NCI-H748 (cell line): ENCODE data around the gene ZDHHC21.

ENCODE experiments used
- DNase-seq: peaks from one replicate; lab custom pipeline; 2025; ENCODE audit not compliant: unreplicated experiment; lab: John Stamatoyannopoulos, UW

Gene ZDHHC21

GRCh38 chr9:14693251-14693861, at the start of gene ZDHHC21:
TSS of gene ZDHHC21 (minus strand) at chr9:14693432. CDS start at chr9:14674340, 19,092 bp downstream.
- peak; percentile 86 for DNase-seq

DNA sequence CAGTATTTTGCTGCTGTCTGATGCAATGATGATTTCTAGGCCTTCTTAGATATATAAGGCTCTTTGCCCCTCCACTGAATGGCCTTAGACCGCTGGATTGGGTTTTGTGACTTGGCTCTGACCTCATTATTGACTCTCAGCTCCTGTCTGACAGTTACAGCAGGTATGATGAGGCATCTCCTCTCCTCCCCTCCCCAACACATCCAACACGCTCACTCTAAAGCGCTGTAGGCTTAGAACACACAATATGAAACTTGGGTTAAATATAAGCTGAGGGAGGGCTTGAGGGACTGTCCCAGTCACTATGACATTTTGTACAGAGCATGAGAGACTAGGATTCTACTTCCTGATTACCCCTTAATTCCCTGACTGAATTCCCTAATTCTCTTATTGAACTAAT, 48.1 kb upstream of the ZDHHC21 start:
- no peak for DNase-seq

GRCh38 chr9:14733133-14733532, 39.9 kb upstream of the ZDHHC21 start:
- DNase-seq: no peak

- no peak for DNase-seq
Observed at GRCh38 chr9:14731294-14731981, 38.2 kb upstream of the ZDHHC21 start.

GRCh38 chr9:14730461-14730898, 37.2 kb upstream of the ZDHHC21 start:
- no peak for DNase-seq

DNA sequence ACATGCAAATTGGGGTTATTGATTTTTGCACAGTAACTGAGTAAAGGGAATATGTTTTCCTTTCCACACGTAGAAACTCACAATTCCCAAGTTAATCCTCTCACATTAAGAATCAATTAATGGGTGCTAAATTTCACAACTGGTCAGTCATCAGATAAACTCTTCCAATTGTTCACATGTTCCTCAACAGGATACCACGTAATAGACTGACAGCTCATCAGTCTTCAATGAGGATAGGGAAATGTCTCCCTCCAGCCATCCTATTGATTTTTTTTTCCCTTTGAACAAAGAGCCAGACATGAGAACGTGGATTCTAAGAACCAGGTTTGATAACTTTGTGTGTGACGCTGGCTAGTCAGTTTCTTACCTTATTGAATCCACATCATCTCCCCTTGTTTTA, 30.1 kb upstream of the ZDHHC21 start:
- DNase-seq: peak; percentile 40

- peak; percentile 98 for DNase-seq
Observed at GRCh38 chr9:14722391-14723035, 29.3 kb upstream of the ZDHHC21 start, which contains the start of gene CER1. TSS of gene CER1 (minus strand) at chr9:14722733. CDS start at chr9:14722672, 61 bp downstream.

DNA sequence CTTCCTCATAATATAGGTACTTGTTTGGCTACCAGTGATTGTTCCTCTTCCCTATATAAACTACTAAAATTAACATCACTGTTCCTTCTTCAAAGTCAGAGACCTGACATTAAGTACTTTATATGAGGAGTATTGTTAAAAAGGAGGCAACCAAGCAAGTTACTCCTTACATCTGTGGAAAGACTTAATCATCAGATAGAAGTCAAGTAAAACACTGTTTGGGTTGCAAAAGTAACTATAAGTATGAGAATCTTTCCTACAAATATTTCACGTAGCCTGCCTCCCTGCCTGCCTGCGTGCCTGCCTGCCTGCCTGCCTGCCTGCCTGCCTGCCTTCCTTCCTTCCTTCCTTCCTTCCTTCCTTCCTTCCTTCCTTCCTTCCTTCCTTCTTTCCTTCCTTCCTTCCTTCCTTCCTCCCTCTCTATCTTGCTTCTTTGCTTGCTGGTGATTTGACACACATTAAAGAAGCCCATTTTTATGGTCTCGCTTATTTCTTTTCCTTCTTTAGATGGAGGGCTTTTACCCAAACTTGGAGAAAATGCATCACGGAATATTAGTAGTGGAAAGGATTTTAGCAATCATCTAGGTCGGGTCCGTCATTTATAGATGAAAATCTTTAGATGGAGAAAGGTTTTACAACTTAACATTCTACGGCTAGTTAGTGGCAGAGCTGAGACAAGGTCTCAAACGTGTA, 26.1 kb upstream of the ZDHHC21 start:
- DNase-seq: no peak

GRCh38 chr9:14715102-14715501, 21.9 kb upstream of the ZDHHC21 start:
- DNase-seq: no peak

DNA sequence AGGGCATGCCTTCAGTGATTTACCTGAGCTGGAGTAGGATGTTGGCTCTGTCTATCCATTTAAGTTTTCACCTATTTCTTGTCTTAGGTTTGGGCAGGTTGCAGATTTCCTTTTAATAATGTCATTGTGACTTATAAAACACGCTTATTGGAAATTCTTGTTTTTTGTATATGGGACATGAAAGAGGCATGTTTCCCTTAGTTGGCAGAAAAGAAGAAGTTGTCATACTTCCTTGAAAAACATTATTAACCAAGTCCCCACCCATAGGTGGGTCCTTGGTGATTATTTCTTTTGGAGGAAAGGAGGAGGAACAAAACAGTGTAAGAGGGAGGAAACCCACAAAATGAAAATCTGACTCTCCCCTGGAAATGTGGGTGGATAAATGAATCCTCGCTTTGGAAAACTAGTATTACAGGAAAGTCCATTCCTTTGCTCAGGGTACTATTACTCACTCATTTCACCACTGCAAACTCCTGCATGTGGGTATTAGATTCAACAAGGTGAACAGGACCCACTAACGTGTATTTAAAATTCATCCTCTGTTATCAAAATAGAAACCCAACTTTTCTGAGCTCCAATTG, 20.0 kb upstream of the ZDHHC21 start:
- no peak for DNase-seq

- DNase-seq: no peak
Observed at GRCh38 chr9:14710804-14711203, 17.6 kb upstream of the ZDHHC21 start.

DNA sequence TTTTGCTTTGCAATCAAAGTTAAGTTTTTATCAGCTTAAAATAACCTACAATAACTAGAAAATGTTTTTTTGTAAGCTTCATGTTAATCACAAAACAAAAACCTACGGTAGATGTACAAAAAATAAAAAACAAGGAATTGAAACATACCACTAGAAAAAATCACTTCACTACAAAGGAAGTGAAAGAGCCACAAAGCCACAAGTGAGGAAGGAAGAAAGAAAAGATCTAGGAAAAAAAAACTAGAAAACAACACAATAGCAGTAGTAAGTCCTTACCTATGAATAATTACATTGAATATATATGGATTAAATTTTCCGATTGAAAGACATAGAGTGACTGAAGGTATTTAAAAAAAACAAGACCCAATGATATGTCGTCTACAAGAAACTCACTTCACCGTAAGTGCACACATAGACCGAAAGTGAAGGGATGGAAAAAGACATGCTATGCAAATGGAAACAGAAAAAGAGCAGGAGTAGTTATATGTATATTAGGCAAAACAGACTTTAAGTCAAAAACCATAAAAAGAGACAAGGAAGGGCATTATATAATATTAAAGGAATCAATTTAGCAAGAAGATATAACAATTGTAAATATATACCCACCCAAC, 13.4 kb upstream of the ZDHHC21 start:
- DNase-seq: no peak

DNA sequence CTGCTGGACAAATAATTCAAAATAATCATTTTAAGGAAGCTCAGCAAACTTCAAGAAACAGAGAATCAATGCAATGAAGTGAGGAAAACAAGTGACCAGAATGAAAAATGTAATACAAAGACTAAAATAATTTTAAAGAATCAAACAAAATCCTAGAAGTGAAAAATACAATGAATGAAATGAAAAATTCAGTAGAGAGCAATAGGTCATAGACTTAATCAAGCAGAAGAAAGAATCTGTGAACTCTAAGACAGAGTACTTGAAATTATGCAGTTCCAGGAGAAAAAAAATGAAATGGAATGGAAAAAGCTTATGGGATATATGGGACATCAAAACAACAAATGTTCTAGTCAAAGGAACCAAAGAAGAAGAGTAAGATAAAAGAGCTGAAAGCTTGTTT, 11.8 kb upstream of the ZDHHC21 start:
- no peak for DNase-seq

DNA sequence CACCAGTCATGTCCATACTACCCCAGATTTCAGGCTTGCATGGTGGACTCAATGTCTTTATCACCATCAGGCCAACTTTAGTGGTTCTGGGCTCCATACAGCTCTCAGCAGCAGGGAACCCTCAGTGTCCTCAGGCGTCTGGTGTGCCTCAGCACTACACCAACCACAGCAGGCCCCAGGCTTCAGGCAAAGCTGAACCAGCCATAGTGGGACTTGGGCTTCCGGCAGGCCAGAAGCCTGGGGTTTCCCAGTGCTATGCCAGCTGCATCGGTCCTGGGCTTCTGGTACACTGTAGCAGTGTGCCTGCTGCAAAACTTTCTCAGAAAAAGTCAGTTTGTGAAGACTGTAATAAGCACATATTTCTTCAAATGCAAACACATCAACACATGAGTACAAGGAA, 11.0 kb upstream of the ZDHHC21 start:
- no peak for DNase-seq

DNA sequence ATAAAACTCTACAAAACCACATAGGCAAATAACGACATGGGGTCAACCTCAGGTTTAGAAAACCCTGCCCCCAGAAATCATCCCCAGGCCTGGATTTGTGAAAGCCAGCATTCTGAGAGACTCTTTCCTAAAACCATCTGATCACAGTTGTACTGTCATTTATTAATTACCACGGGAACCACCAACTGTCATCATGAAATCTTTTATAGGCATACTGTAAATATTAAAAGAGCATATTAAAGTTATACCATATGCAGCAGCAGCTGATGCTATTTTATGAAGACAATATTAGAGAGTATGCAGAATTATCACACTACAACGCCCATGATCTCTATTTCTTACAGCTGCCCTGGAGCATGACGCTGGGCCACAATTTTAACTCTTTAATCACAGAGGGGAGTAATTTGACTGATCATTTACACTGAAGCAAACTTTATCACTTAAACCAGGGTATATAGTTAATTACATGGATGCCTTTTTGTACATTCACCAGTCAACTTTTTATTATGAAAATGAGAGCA, 9.0 kb upstream of the ZDHHC21 start:
- no peak for DNase-seq

- DNase-seq: peak; percentile 78
Observed at GRCh38 chr9:14692470-14693250, 572 bp downstream of the ZDHHC21 start.

GRCh38 chr9:14690948-14691730, 2.1 kb downstream of the ZDHHC21 start:
- DNase-seq: no peak

DNA sequence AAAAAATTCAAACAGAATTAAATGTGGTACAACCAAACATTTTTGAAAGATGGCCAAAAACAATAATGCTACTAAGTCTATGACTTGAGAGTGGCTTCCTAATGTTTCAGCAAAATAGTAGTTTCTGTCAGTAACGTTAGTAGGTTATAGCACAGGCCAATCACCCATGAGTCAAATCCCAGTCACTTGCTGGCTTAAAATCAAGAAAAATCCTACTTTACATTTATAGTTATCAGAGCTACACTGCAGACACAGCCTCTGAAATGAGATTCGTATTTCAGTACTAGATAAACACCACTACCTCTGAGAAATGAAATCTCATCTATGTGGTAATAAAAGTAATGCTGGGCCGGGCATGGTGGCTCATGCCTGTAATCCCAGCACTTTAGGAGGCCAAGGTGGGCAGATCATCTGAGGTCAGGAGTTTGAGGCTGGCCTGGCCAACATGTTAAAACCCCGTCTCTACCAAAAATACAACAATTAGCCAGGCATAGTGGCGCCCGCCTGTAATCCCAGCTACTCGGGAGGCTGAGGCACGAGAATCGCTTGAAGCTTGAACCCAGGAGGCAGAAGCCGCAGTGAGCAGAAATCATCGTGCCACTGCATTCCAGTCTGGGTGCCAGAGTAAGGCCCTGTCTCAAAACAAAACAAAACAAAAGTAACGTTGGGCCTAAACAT, 6.1 kb downstream of the ZDHHC21 start:
- no peak for DNase-seq
